AG04449 (cell line): ENCODE results near the gene ATP2B2.

Experiments used
- CTCF ChIA-PET: fragments of 350-600 bp; formaldehyde crosslinking; extraction: SDS; loops from one replicate; lab custom pipeline; 2021; ENCODE audit warnings: antibody characterized with exemption; lab: Yijun Ruan, JAX
- POLR2A ChIA-PET: fragments of 400-600, 350-600 bp; formaldehyde crosslinking; extraction: SDS; loops from one replicate; lab custom pipeline; 2020; ENCODE audit warnings: antibody characterized with exemption, inconsistent platforms; lab: Yijun Ruan, JAX
- DNase-seq: peaks from one replicate; pipeline ENCODE4 v3.0.0-alpha.2; 2010; ENCODE audit warnings: low read depth, low spot score
- H3K4me3 ChIP-seq: 2 replicates; pipeline ENCODE4 v1.5.1; 2011; ENCODE audit warnings: low read depth, mild to moderate bottlenecking, control low read depth, low read length
- CTCF ChIP-seq: IDR thresholded peaks from one replicate; pipeline ENCODE4 v1.5.1; 2011; ENCODE audit warnings: mild to moderate bottlenecking, moderate library complexity, low read length, control low read depth, inconsistent platforms; ENCODE audit not compliant: insufficient read depth; ENCODE audit errors: missing control alignments

Gene ATP2B2

GRCh38 chr3:10417847-10418246, 87.5 kb downstream of the ATP2B2 start:
- DNase-seq, result no peak
- H3K4me3 ChIP-seq, result no peak overlapping the region
- CTCF ChIA-PET, result interaction anchor here (0.8 to 6.0 kb wide), 8 partner anchors 9 to 330 kb away, joined by 3 to 68 read pairs (median 4); no protein-coding TSS in a partner anchor
- peak; percentile 29 for TF ChIP-seq CTCF
- POLR2A ChIA-PET, result no interaction called here

- POLR2A ChIA-PET, result no interaction called here
- H3K4me3 ChIP-seq, result no peak overlapping the region
- no peak for DNase-seq
- peak; percentile 4 for TF ChIP-seq CTCF
- CTCF ChIA-PET, result interaction anchor here (0.7 to 6.0 kb wide), 5 partner anchors 20 to 648 kb away, joined by 3 to 68 read pairs (median 5); no protein-coding TSS in a partner anchor
Measured at GRCh38 chr3:10416730-10417300, 88.6 kb downstream of the ATP2B2 start.

- no peak overlapping the region for H3K4me3 ChIP-seq
- TF ChIP-seq CTCF, result no peak
- POLR2A ChIA-PET, result no interaction called here
- CTCF ChIA-PET, result no interaction called here
- DNase-seq, result no peak
Measured at GRCh38 chr3:10413041-10413440, 92.3 kb downstream of the ATP2B2 start.

GRCh38 chr3:10411598-10412332, 93.6 kb downstream of the ATP2B2 start:
- no peak overlapping the region for H3K4me3 ChIP-seq
- ChIA-PET POLR2A (no interaction called here), CTCF (no interaction called here)
- DNase-seq, result no peak
- TF ChIP-seq CTCF, result no peak

- no peak overlapping the region for H3K4me3 ChIP-seq
- no peak for TF ChIP-seq CTCF
- CTCF ChIA-PET, result no interaction called here
- POLR2A ChIA-PET, result no interaction called here
- DNase-seq, result no peak
Measured at GRCh38 chr3:10410383-10411002, 94.9 kb downstream of the ATP2B2 start.

- no peak for TF ChIP-seq CTCF
- H3K4me3 ChIP-seq, result no peak overlapping the region
- ChIA-PET POLR2A (interaction anchor here (0.6 kb wide), 1 partner anchor 1795 kb away, joined by 3 read pairs; no protein-coding TSS in a partner anchor), CTCF (interaction anchor here (0.8 to 2.1 kb wide), 6 partner anchors 9 to 331 kb away, joined by 3 to 9 read pairs (median 4); no protein-coding TSS in a partner anchor)
- DNase-seq, result no peak
Measured at GRCh38 chr3:10408680-10409079, 96.7 kb downstream of the ATP2B2 start.
